ENCODE results near the gene SLC35A1.
A peak's percentile ranks its signal among the peaks of the same experiment; 100 is the strongest.

SLC35A1 gene

DNA sequence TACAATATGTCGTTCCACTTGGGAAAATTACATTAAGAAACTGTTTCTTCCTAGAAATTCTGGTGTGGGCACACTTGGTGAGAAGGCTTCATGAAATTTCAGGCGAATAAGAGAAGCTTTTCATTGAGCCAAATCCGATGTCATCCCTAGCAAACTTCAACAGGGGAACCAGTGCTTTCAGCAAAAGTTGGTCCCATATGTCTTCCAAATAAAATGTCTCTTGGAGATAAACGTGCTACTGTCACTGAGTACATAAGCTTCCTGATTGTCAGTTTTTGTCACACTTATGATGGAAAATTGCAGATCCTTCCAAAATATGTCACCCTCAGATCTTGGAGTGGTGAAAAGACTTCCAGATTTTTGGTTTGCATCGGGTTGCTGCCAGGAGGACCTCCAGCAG, 31.1 kb upstream of the SLC35A1 start:
- Mint-ChIP-seq H3K36me3 (ENCODE audit: low read depth) (no peaks in the 10 kb centered on the region), H3K27ac (no peak overlapping the region), H3K9me3 (no peaks in the 10 kb centered on the region), H3K4me1 (no peaks in the 10 kb centered on the region), H3K4me3 (no peak overlapping the region), H3K27me3 (ENCODE audit: low read depth) (peaks cover 2% of the 10 kb centered on the region)
- TF ChIP-seq CTCF (IDR thresholded peaks at IDR 0.05; ENCODE audit: unreplicated experiment in 3 of 3) = no peak

- H3K27me3 Mint-ChIP-seq (ENCODE audit: low read depth) = peaks cover 7% of the 10 kb centered on the region
- H3K4me1 Mint-ChIP-seq = no peaks in the 10 kb centered on the region
- peak overlapping the region in 1 of 3 experiments; percentile 8 for H3K27ac Mint-ChIP-seq
These were observed 28.4 kb upstream of the SLC35A1 start for GRCh38 chr6:87444362-87444761.

DNA sequence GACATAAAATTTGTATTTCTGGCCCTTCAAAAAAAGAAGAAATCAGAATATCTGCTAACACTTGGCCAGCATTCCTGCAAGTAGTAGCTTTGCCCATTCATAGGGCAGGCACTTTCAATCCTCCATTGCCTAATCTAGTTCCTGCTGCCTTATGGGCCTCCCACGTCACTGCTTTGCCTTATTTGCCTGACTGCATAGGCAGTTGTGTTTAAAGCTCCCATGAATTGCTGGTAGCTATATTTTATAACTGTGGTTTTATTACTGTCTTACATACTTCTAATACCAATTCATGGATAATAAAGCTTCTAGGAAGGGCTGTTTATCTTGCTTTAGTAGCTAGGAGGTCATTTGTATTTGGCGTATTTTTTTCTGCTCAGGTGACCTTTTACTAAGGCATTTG, 7.7 kb upstream of the SLC35A1 start:
- H3K36me3 Mint-ChIP-seq (ENCODE audit: low read depth) = no peaks in the 10 kb centered on the region
- H3K27ac Mint-ChIP-seq = no peak overlapping the region
- H3K4me3 Mint-ChIP-seq = no peak overlapping the region
- no peaks in the 10 kb centered on the region for H3K27me3 Mint-ChIP-seq (ENCODE audit: low read depth)
- no peaks in the 10 kb centered on the region for H3K4me1 Mint-ChIP-seq
- no peak for TF ChIP-seq CTCF (IDR thresholded peaks at IDR 0.05; ENCODE audit: unreplicated experiment in 3 of 3)
- H3K9me3 Mint-ChIP-seq = peaks cover 3% of the 10 kb centered on the region

More at GRCh38 chr6:87444362-87444761, 28.4 kb upstream of the SLC35A1 start:
- Mint-ChIP-seq H3K36me3 (ENCODE audit: low read depth) (no peaks in the 10 kb centered on the region), H3K9me3 (peaks cover 4% of the 10 kb centered on the region), H3K4me3 (no peak overlapping the region)
- TF ChIP-seq CTCF (IDR thresholded peaks at IDR 0.05; ENCODE audit: unreplicated experiment in 3 of 3) = no peak

DNA sequence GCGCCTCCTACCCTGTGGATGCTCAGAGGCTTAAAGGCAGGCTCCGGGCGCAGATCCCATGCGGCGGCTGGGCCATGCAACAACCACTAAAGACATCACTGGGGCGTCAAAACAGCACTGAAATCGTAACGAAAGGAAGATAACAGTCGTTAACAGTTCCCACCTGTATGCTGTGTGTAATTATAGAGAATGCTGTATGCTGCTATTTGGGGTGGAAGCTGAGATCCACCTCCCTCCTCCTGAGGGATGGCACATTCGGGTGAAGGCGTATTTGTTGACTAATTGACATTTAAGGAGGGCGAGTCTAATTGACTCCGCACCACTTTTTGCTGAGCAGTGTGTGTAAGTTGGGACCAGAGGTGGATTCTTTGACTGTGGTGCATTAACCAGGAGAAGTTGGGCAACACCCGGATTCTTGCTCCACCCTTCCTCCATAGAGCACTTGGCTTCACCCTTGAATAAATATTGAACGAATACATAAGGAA, 687 bp downstream of the SLC35A1 start:
- TF ChIP-seq CTCF (IDR thresholded peaks at IDR 0.05; ENCODE audit: unreplicated experiment in 3 of 3) = no peak
- peaks cover 12% of the 10 kb centered on the region for H3K4me1 Mint-ChIP-seq
- no peaks in the 10 kb centered on the region for H3K9me3 Mint-ChIP-seq
- H3K36me3 Mint-ChIP-seq (ENCODE audit: low read depth) = peaks cover 7% of the 10 kb centered on the region
- H3K27me3 Mint-ChIP-seq (ENCODE audit: low read depth) = no peaks in the 10 kb centered on the region
- H3K27ac Mint-ChIP-seq = peak overlapping the region; percentile 70 to 97 (median 78)
- peak overlapping the region; percentile 99 for H3K4me3 Mint-ChIP-seq

- Mint-ChIP-seq H3K9me3 (no peaks in the 10 kb centered on the region), H3K36me3 (ENCODE audit: low read depth) (peaks cover 51% of the 10 kb centered on the region), H3K4me3 (no peak overlapping the region), H3K27ac (no peak overlapping the region), H3K4me1 (no peaks in the 10 kb centered on the region), H3K27me3 (ENCODE audit: low read depth) (no peaks in the 10 kb centered on the region)
- TF ChIP-seq CTCF (IDR thresholded peaks at IDR 0.05; ENCODE audit: unreplicated experiment in 3 of 3) = no peak
These were observed 9.2 kb downstream of the SLC35A1 start for GRCh38 chr6:87481931-87482330.

- Mint-ChIP-seq H3K4me3 (no peak overlapping the region), H3K27me3 (ENCODE audit: low read depth) (no peaks in the 10 kb centered on the region), H3K27ac (no peak overlapping the region), H3K9me3 (no peaks in the 10 kb centered on the region), H3K4me1 (no peaks in the 10 kb centered on the region), H3K36me3 (ENCODE audit: low read depth) (peaks cover 51% of the 10 kb centered on the region)
- no peak for TF ChIP-seq CTCF (IDR thresholded peaks at IDR 0.05; ENCODE audit: unreplicated experiment in 3 of 3)
These were observed 9.6 kb downstream of the SLC35A1 start for GRCh38 chr6:87482366-87482765.
